GM19438 (cell line): Measurements from ENCODE around the gene CYB5A.
A peak's percentile ranks its signal among the peaks of the same experiment; 100 is the strongest.

Experiments used
- ATAC-seq: cut with Tn5 transposase; IDR thresholded peaks from one replicate; pipeline ENCODE4 v1.9.1; 2021; ENCODE audit warnings: low read depth; ENCODE audit not compliant: unreplicated experiment

The CYB5A gene

DNA sequence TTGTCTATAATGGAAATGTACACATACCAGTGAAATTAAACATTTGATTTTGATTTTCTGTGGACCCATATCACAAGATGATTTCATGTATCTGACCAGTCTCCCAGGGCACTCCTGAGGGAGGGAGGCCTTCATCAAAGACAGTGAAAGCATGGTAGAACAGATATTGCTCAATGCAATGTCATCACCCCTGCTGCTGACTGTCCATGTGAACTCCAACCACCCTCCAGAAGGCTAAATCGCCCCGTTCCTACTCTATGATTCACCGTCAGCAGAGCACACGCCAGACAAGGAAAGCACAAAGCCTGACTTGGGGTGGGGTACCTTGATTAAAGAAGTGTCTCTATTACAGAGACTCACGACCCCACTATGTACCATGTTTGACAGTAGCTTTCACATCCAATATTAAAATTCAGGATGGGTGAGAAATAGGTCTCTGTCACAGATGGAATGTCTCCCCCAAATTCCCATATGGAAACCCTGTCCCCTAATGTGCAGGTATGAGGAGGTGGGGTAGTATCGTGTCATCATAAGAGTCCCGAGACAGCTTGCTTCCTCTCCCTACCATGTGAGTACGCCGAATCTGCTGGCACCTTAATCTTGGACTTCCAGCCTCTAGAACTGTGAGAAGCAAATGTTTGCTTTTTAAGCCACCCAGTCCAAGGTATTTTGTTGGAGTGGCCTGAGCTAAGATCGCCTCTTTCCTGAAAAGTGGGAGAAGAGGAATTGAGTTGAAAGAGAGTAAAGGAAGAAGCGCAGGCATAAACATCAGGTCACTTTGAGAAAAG lies 42.4 kb downstream of the CYB5A start:
- no peak for ATAC-seq

- peak; percentile 95 for ATAC-seq
Observed at GRCh38 chr18:74248595-74248994, 43.2 kb downstream of the CYB5A start.

GRCh38 chr18:74248189-74248588 lies 43.6 kb downstream of the CYB5A start:
- peak; percentile 36 for ATAC-seq

DNA sequence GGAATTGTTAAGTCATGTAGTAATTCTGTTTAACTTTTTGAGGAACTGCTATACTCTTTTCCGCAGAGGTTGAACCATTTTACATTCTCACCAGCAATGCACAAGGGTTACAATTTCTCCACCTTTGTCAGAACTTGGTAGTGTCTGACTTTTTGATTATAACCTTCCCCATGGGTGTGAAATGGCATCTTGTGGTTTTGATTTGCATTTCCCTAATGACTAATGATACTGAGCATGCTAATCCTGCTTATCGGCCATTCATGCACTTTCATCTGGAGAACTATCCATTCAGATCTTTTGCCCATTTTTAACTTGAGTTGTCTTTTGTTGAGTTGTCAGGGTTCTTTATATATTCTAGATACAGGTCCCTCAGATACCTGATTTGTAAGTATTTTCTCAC lies 47.2 kb downstream of the CYB5A start:
- no peak for ATAC-seq

- ATAC-seq, result no peak
Observed at GRCh38 chr18:74243127-74243526, 48.6 kb downstream of the CYB5A start.

GRCh38 chr18:74242438-74243096 lies 49.2 kb downstream of the CYB5A start:
- no peak for ATAC-seq

- no peak for ATAC-seq
Observed at GRCh38 chr18:74241970-74242369, 49.8 kb downstream of the CYB5A start.

GRCh38 chr18:74241426-74241825 lies 50.3 kb downstream of the CYB5A start:
- ATAC-seq, result no peak

DNA sequence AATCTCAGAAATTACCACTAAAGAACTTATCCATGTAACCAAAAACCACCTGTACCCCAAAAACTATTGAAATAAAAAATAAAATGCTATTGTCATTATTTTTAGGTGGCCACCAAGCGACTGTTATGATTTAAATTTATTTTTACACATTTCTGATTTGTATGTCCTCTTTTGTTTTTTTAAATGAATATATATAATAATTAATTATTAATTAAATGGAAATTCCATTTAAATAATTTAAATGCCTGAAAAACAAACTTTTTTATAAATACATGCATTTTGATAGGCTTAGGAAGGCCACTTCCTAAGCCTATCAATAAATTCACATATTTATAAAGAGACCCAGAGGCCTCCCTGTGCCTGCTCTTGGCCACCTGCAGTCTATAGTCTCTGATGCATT lies 52.2 kb downstream of the CYB5A start:
- no peak for ATAC-seq

DNA sequence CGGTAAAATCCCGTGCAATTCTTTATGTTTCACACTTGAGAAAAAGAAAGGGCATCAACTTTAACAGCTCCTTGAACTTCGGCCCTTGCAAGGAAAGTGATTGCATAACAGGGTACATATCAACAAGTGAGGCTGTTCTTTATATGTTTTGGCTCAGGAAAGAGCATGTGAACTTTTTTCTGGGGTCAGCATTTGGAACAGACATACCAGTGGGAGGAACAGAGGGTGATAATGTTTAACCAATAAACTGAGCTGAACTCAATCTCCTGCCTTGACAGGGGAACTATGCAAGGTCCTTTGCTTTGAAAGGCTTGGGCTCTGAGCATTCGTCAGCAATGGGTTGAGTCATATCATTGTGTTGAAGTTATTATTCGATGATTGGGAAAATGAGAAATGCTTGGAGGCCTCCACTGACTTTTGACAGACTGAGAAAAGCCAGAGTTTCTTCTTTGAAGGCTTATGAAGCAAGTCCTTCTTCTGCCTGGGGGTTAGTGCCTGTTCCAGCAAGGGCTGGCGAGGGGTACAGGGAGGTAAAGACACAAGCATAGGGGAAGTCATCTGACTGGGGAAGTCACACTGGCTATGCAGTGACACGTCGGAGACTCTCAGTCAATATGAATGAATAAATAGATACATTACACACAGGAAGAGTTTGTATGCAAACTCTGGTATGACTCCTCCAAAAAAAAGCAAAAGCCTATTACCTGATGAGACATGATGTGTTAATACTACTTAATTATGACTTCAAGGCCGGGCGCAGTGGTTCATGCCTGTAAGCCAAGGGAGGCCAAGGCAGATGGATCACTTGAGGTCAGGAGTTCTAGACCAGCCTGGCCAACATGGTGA lies 57.2 kb downstream of the CYB5A start:
- no peak for ATAC-seq

DNA sequence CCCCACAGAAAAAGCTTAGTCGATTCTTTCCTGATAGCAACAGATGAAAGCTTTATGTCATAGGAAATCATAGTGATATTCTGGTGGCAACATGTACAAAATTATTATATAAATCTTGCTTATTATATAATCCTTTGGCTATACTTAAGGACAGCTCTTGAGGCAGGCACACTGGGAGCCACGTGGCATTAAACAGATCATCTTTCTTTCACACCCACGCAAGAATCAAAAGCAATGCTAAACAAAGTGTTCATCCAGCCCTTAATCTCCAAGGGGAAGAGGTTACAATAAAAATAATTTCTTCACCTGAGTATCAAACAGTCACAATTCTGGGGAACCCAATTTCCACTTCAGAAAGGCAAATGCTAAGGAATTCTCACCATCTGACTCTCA lies 57.8 kb downstream of the CYB5A start:
- ATAC-seq, result no peak

DNA sequence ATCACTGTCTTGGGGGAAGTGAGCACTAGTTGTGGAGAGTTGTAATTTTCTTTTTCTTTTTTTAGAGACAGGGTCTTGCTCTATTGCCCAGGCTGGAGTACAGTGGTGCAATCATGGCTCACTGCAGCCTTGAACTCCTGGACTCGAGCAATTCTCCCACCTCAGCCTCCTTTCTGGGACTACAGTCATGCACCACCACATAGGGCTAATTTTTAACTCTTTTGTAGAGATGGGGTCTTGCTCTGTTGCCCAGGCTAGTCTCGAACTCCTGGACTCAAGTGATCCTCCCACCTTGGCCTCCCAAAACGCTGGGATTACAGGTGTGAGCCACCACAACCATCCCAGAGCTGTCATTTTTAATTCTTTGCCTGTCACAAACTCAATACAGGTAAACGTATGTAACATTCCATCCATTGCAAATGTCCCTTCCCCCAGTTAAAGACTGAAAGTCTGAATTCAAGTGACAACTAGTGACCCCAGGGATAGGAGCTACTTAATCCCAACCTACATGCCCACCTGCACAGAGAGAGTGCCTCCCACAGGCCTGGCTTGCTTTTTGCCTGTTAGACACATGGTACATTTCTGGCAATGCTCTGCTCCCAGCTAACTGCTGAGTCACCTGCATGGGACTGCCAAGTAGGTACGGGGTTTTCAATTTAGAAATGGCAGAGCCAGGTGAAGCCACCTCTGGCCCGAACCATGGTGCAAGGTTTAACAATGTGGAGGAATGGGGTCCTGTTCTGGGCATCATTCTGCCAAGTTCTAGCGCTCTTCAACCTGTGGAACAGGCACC lies 60.6 kb downstream of the CYB5A start:
- no peak for ATAC-seq

DNA sequence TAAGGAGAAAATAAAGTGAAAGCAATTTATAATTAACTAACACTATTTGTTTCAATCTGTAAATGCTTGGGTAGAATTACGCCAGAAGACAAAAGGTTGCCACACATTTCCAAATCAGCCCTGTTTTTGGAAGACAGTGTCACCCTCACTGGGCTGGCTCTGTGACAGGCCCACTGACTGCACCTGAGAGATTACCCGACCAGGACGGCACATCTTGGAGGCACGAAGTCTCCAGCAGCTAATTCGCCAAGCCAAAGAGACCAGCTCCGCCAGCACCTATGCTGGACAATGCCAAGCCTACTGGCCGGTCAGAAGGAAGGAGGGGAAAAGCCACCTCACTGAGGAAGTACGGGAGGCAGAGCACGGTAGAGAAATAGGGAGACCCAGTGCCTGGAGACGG lies 61.9 kb downstream of the CYB5A start:
- ATAC-seq, result no peak

GRCh38 chr18:74229005-74229404 lies 62.8 kb downstream of the CYB5A start:
- no peak for ATAC-seq

DNA sequence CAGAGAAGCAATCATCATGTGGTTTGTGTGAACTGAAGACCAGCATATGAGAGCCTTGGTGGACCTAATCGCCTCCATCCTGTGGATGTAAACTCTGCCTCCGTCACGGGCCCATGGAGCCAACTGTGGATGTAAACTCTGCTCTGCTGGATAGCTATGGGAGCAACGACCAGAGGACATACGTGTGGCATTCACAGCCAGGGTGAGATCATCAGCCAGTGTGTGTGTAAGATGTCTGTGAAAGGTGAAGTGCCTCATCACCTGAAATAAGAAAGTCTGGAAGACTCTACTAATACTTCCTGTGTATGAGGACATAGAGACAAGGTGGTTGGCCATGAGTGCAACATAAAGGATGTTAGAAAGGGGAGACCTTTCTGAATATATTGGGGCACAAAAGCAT lies 63.5 kb downstream of the CYB5A start:
- ATAC-seq, result no peak

GRCh38 chr18:74226666-74227065 lies 65.1 kb downstream of the CYB5A start:
- no peak for ATAC-seq

DNA sequence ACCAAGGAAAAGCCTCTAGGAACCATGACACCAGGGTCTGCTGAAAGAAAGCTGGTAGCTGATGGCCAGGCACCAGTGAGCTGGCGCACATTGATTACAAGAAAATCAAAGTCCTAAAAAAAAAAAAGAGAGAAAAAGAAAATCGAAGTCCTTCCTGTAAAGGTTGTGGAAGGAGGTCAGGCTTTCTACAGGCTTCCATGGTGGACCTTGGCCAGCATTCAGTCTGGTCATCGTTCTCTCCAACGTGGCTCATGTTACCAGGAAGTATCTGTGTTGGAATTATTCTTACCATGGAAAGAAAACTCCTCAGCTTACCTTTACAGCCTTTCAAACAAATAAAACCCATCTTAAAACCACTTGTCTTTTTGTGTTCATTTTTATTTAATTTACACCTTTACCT lies 65.6 kb downstream of the CYB5A start:
- no peak for ATAC-seq

DNA sequence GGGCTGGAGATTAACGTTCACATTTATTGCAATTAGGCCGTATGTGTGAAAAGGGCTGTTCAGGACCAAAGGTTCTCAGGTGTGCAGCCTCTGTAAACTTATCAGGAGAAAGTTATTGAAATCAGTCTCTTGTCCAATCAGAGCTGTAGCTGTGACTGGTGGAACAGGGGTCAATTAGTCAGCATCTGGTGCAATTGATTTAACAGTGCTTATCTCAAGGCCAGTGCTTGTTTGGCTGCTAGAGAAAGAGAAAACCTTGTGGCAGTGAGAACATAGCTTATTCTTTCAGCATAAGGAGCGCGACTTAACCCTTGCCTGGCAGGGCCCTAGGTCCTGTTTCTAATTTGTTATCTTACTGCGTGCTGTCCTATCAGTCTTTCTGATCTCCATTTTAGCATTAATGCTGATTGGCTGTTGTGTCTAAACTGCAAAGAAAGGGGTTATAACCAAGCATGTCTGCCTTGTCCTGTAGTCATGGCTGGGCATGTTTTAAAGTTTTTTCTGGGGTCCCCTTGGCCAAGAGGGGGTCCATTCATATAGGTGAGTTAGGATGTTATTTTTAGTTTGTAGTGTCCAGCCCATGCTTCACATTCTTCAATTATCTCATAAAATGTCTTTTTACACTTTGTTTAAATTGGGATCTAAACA lies 66.4 kb downstream of the CYB5A start:
- no peak for ATAC-seq

- no peak for ATAC-seq
Observed at GRCh38 chr18:74222710-74223494, 68.9 kb downstream of the CYB5A start.
